ENCODE data around the gene ATF6B.

- peak; percentile 33 to 51 (median 50) for TF ChIP-seq CTCF (IDR thresholded peaks at IDR 0.05; ENCODE audit: control extremely low read depth in 1 of 3, insufficient read depth in 1 of 3, low read depth in 1 of 3, low read length in 3 of 3)
- TF ChIP-seq EZH2 (IDR thresholded peaks at IDR 0.05; ENCODE audit: low read depth, low read length, severe bottlenecking), result no peak
- TF ChIP-seq ATF3 (IDR thresholded peaks at IDR 0.05; ENCODE audit: insufficient read depth, low read depth, low read length), result no peak
- no peak for TF ChIP-seq RFX5 (IDR thresholded peaks at IDR 0.05; ENCODE audit: borderline replicate concordance, low read depth, low read length)
- no peak for TF ChIP-seq GABPA (IDR thresholded peaks at IDR 0.05; ENCODE audit: borderline replicate concordance, insufficient read depth, low read length)
Measured at GRCh38 chr6:32116674-32117073, 11.4 kb downstream of the ATF6B start.

All from H1 (cell line).